Testis (tissue), 2 donors: ENCODE results near the gene CNTN5.

Source experiments
- POLR2A ChIP-seq: fragments of 450-650 bp; IDR thresholded peaks from one replicate; pipeline ENCODE4 v1.6.1; 2017; ENCODE audit warnings: antibody characterized with exemption, mild to moderate bottlenecking, moderate library complexity
- TF ChIP-seq, protein P1 (sequence below), 3 experiments: fragments of 450-650 bp in 2 of 3; fragments of 200-600 bp in 1 of 3; sonication (generic) in 1 of 3; IDR thresholded peaks; one replicate each; pipeline ENCODE4 v1.5.1; 2016 to 2019; ENCODE audit warnings: antibody characterized with exemption in 3 of 3, mild to moderate bottlenecking in 2 of 3, moderate library complexity in 1 of 3

DNA sequence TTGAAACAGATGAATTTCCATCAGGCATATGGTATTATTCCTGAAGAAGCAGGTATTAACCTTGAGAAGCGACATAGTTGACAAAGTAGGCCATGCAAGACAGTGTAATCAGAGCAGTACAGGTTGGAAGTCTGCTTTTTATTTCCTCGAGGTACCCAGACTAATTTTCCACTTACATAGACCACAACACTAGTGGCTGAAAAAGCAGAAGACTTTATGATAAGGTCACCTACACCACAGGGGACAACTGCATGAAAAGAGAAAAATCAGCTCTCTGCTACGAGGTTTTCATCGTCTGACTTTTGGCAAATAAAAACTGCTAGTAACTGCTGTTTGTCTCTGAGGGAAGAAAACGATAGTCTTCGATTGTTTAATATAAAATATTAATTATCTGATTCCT lies 77.5 kb downstream of the CNTN5 start:
- TF ChIP-seq POLR2A: no peak
- TF ChIP-seq, protein P1, sequence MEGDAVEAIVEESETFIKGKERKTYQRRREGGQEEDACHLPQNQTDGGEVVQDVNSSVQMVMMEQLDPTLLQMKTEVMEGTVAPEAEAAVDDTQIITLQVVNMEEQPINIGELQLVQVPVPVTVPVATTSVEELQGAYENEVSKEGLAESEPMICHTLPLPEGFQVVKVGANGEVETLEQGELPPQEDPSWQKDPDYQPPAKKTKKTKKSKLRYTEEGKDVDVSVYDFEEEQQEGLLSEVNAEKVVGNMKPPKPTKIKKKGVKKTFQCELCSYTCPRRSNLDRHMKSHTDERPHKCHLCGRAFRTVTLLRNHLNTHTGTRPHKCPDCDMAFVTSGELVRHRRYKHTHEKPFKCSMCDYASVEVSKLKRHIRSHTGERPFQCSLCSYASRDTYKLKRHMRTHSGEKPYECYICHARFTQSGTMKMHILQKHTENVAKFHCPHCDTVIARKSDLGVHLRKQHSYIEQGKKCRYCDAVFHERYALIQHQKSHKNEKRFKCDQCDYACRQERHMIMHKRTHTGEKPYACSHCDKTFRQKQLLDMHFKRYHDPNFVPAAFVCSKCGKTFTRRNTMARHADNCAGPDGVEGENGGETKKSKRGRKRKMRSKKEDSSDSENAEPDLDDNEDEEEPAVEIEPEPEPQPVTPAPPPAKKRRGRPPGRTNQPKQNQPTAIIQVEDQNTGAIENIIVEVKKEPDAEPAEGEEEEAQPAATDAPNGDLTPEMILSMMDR (IDR thresholded peaks at IDR 0.05): no peak
